ENCODE results near the gene U2AF1L4.

- TF ChIP-seq CTCF (IDR thresholded peaks at IDR 0.05) (no peak), POLR2AphosphoS5 (IDR thresholded peaks at IDR 0.05) (no peak)
Observed at GRCh38 chr19:35734273-35734672, 10.9 kb downstream of the U2AF1L4 start.

Measured in sigmoid colon (tissue), 4 donors.